ENCODE measurements around the gene C19orf44. TPM values are rescaled to one million over a fixed set of nuclear protein-coding genes. Genes with fewer than 3 reads are reported as not detected.
A peak's percentile ranks its signal among the peaks of the same experiment; 100 is the strongest.

Gene C19orf44
- total RNA-seq, 1 donor from 2014 or later = 13.2 TPM

DNA sequence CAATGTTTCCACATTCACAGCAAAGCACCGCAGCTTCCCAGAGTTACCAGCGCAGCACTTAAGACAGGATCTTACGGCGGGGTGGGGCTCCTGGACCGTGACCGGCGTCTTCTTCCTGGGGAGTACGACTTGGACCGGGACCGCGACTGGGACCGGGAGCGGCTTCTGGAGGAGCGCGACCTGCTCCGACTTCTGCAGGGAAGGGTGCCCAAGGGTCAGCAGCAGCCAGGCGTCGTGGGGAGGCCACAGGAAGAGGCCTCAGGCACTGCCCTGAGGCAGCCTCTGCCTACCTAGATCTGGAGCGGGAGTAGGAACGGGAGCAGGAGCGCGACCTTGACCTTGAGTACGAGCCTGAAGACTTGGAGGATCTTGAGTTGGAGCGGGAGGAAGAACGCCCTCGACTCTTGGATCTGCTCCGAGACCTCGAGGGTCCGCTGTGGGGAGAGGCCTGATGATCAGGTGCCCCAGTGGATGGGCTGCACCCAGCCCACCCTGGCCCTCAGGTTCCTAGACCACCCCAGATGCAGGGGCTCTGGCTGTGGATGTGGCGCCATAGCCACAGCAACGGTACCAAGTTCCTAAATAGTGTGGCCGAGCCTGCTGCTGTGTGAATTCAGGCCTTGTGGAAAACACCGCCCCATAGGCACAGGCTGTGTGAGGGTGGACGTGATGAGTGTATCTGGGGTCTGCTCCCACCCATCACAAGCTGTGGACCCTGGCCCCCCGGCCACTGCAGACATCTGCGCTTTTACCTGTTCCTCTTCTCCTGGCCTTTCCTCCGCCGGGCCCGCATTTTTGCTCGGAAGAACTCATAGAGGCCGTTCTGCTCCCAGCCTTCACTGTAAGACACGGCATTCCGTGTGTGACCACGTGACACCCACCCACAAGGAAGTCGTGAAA, 24.1 kb downstream of the C19orf44 start:
- Histone ChIP-seq H2AFZ (replicated peaks) (no peak overlapping the region), H4K20me1 (ENCODE audit: low read depth) (peaks cover 5% of the 10 kb centered on the region), H3K9me3 (ENCODE audit: low read depth) (no peaks in the 10 kb centered on the region), H3K9ac (no peak overlapping the region), H3F3A (ENCODE audit: low read depth) (no peaks in the 10 kb centered on the region), H3K27me3 (no peaks in the 10 kb centered on the region), H3K4me3 (no peak overlapping the region), H3K4me2 (no peak overlapping the region), H3K4me1 (no peaks in the 10 kb centered on the region), H3K27ac (no peak overlapping the region), H3K79me2 (ENCODE audit: low read depth) (no peaks in the 10 kb centered on the region), H3K36me3 (no peaks in the 10 kb centered on the region)
- no peak for DNase-seq (ENCODE audit: low spot score)
- Mint-ChIP-seq H3K4me1 (no peaks in the 10 kb centered on the region), H3K4me3 (no peak overlapping the region), H3K27ac (peak overlapping the region; percentile 33), H3K36me3 (peaks cover 24% of the 10 kb centered on the region), H3K9me3 (no peaks in the 10 kb centered on the region), H3K27me3 (ENCODE audit: insufficient read depth, low read depth) (peaks cover 2% of the 10 kb centered on the region)
- TF ChIP-seq EZH2 (IDR thresholded peaks at IDR 0.05) = no peak
- TF ChIP-seq, protein P1, sequence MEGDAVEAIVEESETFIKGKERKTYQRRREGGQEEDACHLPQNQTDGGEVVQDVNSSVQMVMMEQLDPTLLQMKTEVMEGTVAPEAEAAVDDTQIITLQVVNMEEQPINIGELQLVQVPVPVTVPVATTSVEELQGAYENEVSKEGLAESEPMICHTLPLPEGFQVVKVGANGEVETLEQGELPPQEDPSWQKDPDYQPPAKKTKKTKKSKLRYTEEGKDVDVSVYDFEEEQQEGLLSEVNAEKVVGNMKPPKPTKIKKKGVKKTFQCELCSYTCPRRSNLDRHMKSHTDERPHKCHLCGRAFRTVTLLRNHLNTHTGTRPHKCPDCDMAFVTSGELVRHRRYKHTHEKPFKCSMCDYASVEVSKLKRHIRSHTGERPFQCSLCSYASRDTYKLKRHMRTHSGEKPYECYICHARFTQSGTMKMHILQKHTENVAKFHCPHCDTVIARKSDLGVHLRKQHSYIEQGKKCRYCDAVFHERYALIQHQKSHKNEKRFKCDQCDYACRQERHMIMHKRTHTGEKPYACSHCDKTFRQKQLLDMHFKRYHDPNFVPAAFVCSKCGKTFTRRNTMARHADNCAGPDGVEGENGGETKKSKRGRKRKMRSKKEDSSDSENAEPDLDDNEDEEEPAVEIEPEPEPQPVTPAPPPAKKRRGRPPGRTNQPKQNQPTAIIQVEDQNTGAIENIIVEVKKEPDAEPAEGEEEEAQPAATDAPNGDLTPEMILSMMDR (IDR thresholded peaks at IDR 0.05) = no peak
- TF ChIP-seq EZH2phosphoT487 (IDR thresholded peaks at IDR 0.05) = no peak

DNA sequence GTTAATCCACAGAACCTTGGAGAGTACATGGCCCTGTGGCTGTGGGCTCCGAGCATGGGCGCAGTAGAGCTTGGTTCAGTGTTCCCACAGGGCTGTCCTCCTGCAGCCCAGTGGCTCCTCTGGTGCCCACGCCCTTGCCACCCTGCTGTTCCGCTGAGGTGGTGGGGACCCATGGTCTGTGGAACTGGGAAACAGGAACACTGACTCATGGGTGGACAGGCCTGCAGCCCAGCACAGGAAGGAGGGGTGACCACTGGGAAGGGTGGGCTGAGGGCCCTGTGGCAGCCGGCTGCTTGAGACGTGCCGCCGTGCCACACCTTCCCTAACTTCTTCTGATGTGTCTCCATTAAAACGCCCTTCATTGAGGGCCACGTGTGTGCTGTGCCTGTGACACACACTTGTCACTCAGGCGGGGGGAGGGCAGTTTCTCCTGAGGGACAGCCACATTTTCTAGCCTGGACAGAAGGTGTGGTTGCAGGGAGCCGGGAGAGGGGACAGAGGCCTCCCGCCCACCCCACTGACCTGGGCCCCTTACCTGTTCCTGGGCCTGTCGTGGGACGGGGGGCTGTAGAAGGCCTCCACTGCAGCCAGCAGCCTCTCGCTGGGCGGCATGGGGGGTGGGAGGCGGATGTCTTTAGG, 24.9 kb downstream of the C19orf44 start:
- H3K4me2 ChIP-seq = no peak overlapping the region
- no peaks in the 10 kb centered on the region for H3K4me1 Mint-ChIP-seq
- H3K79me2 ChIP-seq (ENCODE audit: low read depth) = no peaks in the 10 kb centered on the region
- no peak overlapping the region for H3K27ac ChIP-seq
- H3K36me3 Mint-ChIP-seq = peaks cover 24% of the 10 kb centered on the region
- H3F3A ChIP-seq (ENCODE audit: low read depth) = no peaks in the 10 kb centered on the region
- peaks cover 5% of the 10 kb centered on the region for H4K20me1 ChIP-seq (ENCODE audit: low read depth)
- H3K9me3 ChIP-seq (ENCODE audit: low read depth) = no peaks in the 10 kb centered on the region
- no peak overlapping the region for H3K4me3 ChIP-seq
- H3K27ac Mint-ChIP-seq = peak overlapping the region; percentile 33
- no peaks in the 10 kb centered on the region for H3K4me1 ChIP-seq
- H2AFZ ChIP-seq (replicated peaks) = no peak overlapping the region
- no peak overlapping the region for H3K9ac ChIP-seq
- DNase-seq (ENCODE audit: low spot score) = no peak
- peaks cover 2% of the 10 kb centered on the region for H3K27me3 Mint-ChIP-seq (ENCODE audit: insufficient read depth, low read depth)
- no peaks in the 10 kb centered on the region for H3K9me3 Mint-ChIP-seq
- no peaks in the 10 kb centered on the region for H3K36me3 ChIP-seq
- H3K4me3 Mint-ChIP-seq = no peak overlapping the region
- H3K27me3 ChIP-seq = no peaks in the 10 kb centered on the region
- TF ChIP-seq EZH2 (IDR thresholded peaks at IDR 0.05) (no peak), EZH2phosphoT487 (IDR thresholded peaks at IDR 0.05) (no peak)
- TF ChIP-seq, protein P1 (IDR thresholded peaks at IDR 0.05) = no peak

DNA sequence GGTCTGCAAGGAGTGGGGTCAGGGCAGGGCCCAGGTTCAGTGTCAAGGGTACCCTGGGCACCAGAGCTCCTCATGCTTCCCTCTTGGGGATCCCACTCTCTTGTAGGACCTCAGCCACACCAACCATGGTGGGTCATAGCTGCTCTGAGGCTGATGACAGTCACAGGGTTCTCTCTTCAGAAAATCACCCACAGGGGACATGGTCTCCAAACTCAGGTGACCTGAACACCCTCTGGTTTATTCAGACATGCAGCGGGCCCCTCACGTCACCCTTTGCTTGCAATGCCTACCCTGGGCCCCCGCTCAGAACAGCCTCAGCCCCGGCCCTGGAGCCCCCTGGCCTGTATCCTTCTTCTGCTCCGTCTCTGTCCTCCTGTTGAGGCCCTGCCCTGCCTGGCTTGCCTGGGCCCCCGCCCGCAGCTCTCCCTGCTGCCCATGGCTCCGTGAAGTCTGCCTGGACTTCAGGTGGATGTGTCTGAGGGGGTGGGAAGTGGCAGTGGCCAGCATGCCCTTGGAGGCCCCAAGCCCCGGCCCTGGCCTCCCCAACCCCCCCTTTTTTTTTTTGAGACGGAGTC, 25.6 kb downstream of the C19orf44 start:
- no peak overlapping the region for H3K27ac Mint-ChIP-seq
- H3K9me3 ChIP-seq (ENCODE audit: low read depth) = no peaks in the 10 kb centered on the region
- H3K9me3 Mint-ChIP-seq = no peaks in the 10 kb centered on the region
- H3K4me1 ChIP-seq = no peaks in the 10 kb centered on the region
- no peak overlapping the region for H3K4me3 ChIP-seq
- no peak overlapping the region for H3K27ac ChIP-seq
- H3K36me3 Mint-ChIP-seq = peaks cover 24% of the 10 kb centered on the region
- H3K36me3 ChIP-seq = no peaks in the 10 kb centered on the region
- H3K27me3 ChIP-seq = no peaks in the 10 kb centered on the region
- H2AFZ ChIP-seq (replicated peaks) = no peak overlapping the region
- no peak overlapping the region for H3K9ac ChIP-seq
- H3F3A ChIP-seq (ENCODE audit: low read depth) = no peaks in the 10 kb centered on the region
- H3K79me2 ChIP-seq (ENCODE audit: low read depth) = no peaks in the 10 kb centered on the region
- peaks cover 5% of the 10 kb centered on the region for H4K20me1 ChIP-seq (ENCODE audit: low read depth)
- no peak for DNase-seq (ENCODE audit: low spot score)
- TF ChIP-seq, protein P1 (IDR thresholded peaks at IDR 0.05) = no peak
- no peak overlapping the region for H3K4me2 ChIP-seq
- peaks cover 2% of the 10 kb centered on the region for H3K27me3 Mint-ChIP-seq (ENCODE audit: insufficient read depth, low read depth)
- no peaks in the 10 kb centered on the region for H3K4me1 Mint-ChIP-seq
- H3K4me3 Mint-ChIP-seq = no peak overlapping the region
